Esophagus muscularis mucosa (tissue), 3 donors: Measurements from ENCODE around the gene BRAT1.

Experiments
- POLR2A ChIP-seq: fragments of 450-650 bp; IDR thresholded peaks from one replicate; pipeline ENCODE4 v1.6.1; 2017; ENCODE audit warnings: antibody characterized with exemption, moderate library complexity, mild to moderate bottlenecking, low read depth
- POLR2AphosphoS5 ChIP-seq, 2 donors: sonication (generic); formaldehyde crosslinking; IDR thresholded peaks; one replicate each; pipeline ENCODE4 v1.6.1; 2017; ENCODE audit warnings: antibody characterized with exemption in 2 of 2
- TF ChIP-seq, protein P1 (sequence below), 3 experiments: fragments of 200-600 bp in 2 of 3; fragments of 450-650 bp in 1 of 3; sonication (generic) in 2 of 3; IDR thresholded peaks; one replicate each; pipeline ENCODE4 v1.5.1; 2017 to 2019; ENCODE audit warnings: antibody characterized with exemption in 3 of 3, mild to moderate bottlenecking in 2 of 3, moderate library complexity in 1 of 3

- TF ChIP-seq, protein P1, sequence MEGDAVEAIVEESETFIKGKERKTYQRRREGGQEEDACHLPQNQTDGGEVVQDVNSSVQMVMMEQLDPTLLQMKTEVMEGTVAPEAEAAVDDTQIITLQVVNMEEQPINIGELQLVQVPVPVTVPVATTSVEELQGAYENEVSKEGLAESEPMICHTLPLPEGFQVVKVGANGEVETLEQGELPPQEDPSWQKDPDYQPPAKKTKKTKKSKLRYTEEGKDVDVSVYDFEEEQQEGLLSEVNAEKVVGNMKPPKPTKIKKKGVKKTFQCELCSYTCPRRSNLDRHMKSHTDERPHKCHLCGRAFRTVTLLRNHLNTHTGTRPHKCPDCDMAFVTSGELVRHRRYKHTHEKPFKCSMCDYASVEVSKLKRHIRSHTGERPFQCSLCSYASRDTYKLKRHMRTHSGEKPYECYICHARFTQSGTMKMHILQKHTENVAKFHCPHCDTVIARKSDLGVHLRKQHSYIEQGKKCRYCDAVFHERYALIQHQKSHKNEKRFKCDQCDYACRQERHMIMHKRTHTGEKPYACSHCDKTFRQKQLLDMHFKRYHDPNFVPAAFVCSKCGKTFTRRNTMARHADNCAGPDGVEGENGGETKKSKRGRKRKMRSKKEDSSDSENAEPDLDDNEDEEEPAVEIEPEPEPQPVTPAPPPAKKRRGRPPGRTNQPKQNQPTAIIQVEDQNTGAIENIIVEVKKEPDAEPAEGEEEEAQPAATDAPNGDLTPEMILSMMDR (IDR thresholded peaks at IDR 0.05), result no peak
- TF ChIP-seq POLR2A (no peak), POLR2AphosphoS5 (IDR thresholded peaks at IDR 0.05) (no peak)
These were observed 67.1 kb downstream of the BRAT1 start for GRCh38 chr7:2488272-2488645.
